MCF 10A (cell line): ENCODE data around the gene FAM216B. TPM values are rescaled to one million over a fixed set of nuclear protein-coding genes. Genes with fewer than 3 reads are reported as not detected.
"Not testable (repeated sequence)": the region's sequence is repeated elsewhere in the genome, so short reads cannot be mapped to it uniquely, and the experiment has no call there.

Experiments used
- BruUV-seq: library from RNA; stranded (reverse); fragments of 400-500 nt; replicated peaks from 2 replicates; lab custom pipeline; 2021; lab: Mats Ljungman, UMichigan
- CTCF ChIA-PET: fragments of 300-600 bp; sonication (Branson Sonifier 250); formaldehyde crosslinking; extraction: SDS; loops from one replicate; lab custom pipeline; 2021; ENCODE audit warnings: antibody characterized with exemption, inconsistent platforms; lab: Yijun Ruan, JAX
- POLR2A ChIA-PET: fragments of 300-600, 350-650 bp; sonication (Branson Sonifier 250); formaldehyde crosslinking; extraction: SDS; loops from one replicate; lab custom pipeline; 2020; ENCODE audit warnings: antibody characterized with exemption, inconsistent platforms; lab: Yijun Ruan, JAX
- DNase-seq: peaks from one replicate; pipeline ENCODE4 v3.0.0-alpha.2; 2018; ENCODE audit not compliant: unreplicated experiment
- H3K27ac Mint-ChIP-seq: one replicate; pipeline ENCODE4 v1.8.0; 2022; ENCODE audit warnings: mild to moderate bottlenecking, low read depth, mixed read lengths; ENCODE audit not compliant: unreplicated experiment
- H3K27me3 Mint-ChIP-seq: one replicate; pipeline ENCODE4 v1.8.0; 2022; ENCODE audit warnings: mixed read lengths; ENCODE audit not compliant: insufficient read depth, unreplicated experiment
- H3K36me3 Mint-ChIP-seq: one replicate; pipeline ENCODE4 v1.8.0; 2022; ENCODE audit warnings: mild to moderate bottlenecking, moderate library complexity, mixed read lengths; ENCODE audit not compliant: insufficient read depth, unreplicated experiment
- H3K4me1 Mint-ChIP-seq: one replicate; pipeline ENCODE4 v1.8.0; 2022; ENCODE audit warnings: mixed read lengths; ENCODE audit not compliant: insufficient read depth, unreplicated experiment
- H3K4me3 Mint-ChIP-seq: one replicate; pipeline ENCODE4 v1.8.0; 2022; ENCODE audit warnings: mild to moderate bottlenecking, moderate library complexity, mixed read lengths; ENCODE audit not compliant: unreplicated experiment
- H3K9me3 Mint-ChIP-seq: one replicate; pipeline ENCODE4 v1.8.0; 2022; ENCODE audit warnings: mixed read lengths; ENCODE audit not compliant: unreplicated experiment
- CTCF ChIP-seq: fragments of 200-600 bp; IDR thresholded peaks from one replicate; pipeline ENCODE4 v1.8.0; 2022; ENCODE audit warnings: antibody characterized with exemption, mild to moderate bottlenecking; ENCODE audit not compliant: unreplicated experiment
- intact Hi-C: fragments of 100-400 bp; cut with micrococcal nuclease; formaldehyde crosslinking; loops from 2 replicates; pipeline ENCODE4 v1.14.1; 2022
- total RNA-seq: library from RNA; stranded (reverse); gene quantifications from 2 replicates; pipeline ENCODE4 v1.2.3, GENCODE V29; 2022

The FAM216B gene
- total RNA-seq, 1 experiment from 2014 or later, result not detected

DNA sequence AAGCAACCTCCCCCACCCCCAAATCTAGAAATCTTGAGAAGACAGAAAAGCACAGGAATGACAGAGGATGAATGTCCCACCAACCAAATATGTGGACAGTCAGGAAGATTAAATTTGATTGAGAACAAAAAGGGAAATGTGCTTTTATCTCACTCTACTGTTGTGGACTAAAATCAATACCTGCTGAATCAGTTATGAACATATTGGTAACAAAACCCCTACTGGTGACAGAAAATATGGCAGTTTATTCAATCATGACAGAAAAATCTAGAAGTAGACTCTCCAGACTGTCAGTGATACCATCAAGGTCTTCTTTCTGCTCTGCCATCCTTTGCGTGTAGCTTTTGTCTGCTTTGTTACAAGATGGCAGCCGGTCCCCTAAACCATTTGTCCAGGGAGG is 35.2 kb downstream of the FAM216B start:
- H3K4me3 Mint-ChIP-seq, result no peak overlapping the region
- intact Hi-C loops, result no loop called here
- DNase-seq, result no peak
- BruUV-seq, result no TSS peak
- TF ChIP-seq CTCF, result no peak
- peaks cover 6% of the 10 kb centered on the region for H3K36me3 Mint-ChIP-seq
- peaks cover 13% of the 10 kb centered on the region for H3K4me1 Mint-ChIP-seq
- no peaks in the 10 kb centered on the region for H3K27me3 Mint-ChIP-seq
- POLR2A ChIA-PET, result no interaction called here
- H3K27ac Mint-ChIP-seq, result no peak overlapping the region
- H3K9me3 Mint-ChIP-seq, result peaks cover 15% of the 10 kb centered on the region
- CTCF ChIA-PET, result no interaction called here

DNA sequence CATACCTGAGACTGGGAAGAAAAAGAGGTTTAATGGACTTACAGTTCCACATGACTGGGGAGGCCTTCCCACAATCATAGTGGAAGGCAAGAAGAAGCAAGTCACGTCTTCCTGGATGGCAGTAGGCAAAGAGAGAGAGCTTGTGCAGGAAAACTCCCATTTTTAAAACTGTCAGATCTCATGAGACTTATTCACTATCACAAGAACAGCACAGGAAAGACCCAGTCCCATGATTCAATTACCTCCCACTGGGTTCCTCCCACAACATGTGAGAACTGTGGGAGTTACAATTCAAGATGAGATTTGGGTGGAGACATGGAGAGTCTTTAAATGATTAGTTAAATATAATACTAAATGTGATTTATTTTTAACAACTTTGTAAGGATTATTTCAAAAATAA is 38.3 kb downstream of the FAM216B start:
- BruUV-seq, H3K4me3 Mint-ChIP-seq, intact Hi-C loops, H3K27me3 Mint-ChIP-seq, DNase-seq, POLR2A ChIA-PET, H3K27ac Mint-ChIP-seq, H3K36me3 Mint-ChIP-seq: not testable (repeated sequence)
- H3K9me3 Mint-ChIP-seq, result peaks cover 15% of the 10 kb centered on the region
- CTCF ChIA-PET, result interaction anchor here (0.5 kb wide), 1 partner anchor 168 kb away, joined by 3 read pairs; no protein-coding TSS in a partner anchor
- peaks cover 12% of the 10 kb centered on the region for H3K4me1 Mint-ChIP-seq

GRCh38 chr13:42820451-42820850 is 39.1 kb downstream of the FAM216B start:
- POLR2A ChIA-PET, result no interaction called here
- H3K4me1 Mint-ChIP-seq, result peaks cover 8% of the 10 kb centered on the region
- peaks cover 15% of the 10 kb centered on the region for H3K9me3 Mint-ChIP-seq
- H3K27me3 Mint-ChIP-seq, result no peaks in the 10 kb centered on the region
- intact Hi-C loops, result no loop called here
- CTCF ChIA-PET, result interaction anchor here (0.6 kb wide), 1 partner anchor 18 kb away, joined by 4 read pairs; no protein-coding TSS in a partner anchor
- no peak for TF ChIP-seq CTCF
- no peak for DNase-seq
- no TSS peak for BruUV-seq
- no peak overlapping the region for H3K4me3 Mint-ChIP-seq
- H3K36me3 Mint-ChIP-seq, result peaks cover 6% of the 10 kb centered on the region
- no peak overlapping the region for H3K27ac Mint-ChIP-seq

DNA sequence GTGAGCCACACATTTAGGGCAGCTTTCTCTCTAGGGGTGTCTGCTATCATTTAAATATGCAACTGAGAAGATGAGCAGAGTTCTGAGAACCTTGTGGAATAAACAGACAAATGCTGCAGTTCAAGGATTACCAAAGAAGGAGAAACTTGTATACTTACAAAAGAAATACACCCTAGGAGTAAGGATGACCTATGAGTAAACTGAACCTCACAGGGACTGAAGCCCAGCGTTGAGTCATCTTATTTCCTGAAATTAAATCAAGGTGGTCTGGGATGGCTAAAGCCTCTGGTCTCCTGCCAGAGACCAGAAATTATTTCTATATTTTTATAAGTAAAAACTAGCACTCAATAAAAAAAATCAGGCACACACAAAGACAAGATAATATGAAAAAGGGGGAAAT is 40.1 kb downstream of the FAM216B start:
- DNase-seq, result peak; percentile 73
- no peak overlapping the region for H3K4me3 Mint-ChIP-seq

More for the DNA sequence above, 40.1 kb downstream of the FAM216B start:
- CTCF ChIA-PET, result no interaction called here
- H3K27ac Mint-ChIP-seq, result no peak overlapping the region
- no peaks in the 10 kb centered on the region for H3K27me3 Mint-ChIP-seq
- BruUV-seq, result no TSS peak
- H3K36me3 Mint-ChIP-seq, result peaks cover 6% of the 10 kb centered on the region
- peaks cover 8% of the 10 kb centered on the region for H3K4me1 Mint-ChIP-seq
- POLR2A ChIA-PET, result interaction anchor here (0.6 kb wide), 1 partner anchor 1322 kb away, joined by 3 read pairs; no protein-coding TSS in a partner anchor
- peaks cover 15% of the 10 kb centered on the region for H3K9me3 Mint-ChIP-seq
- intact Hi-C loops, result no loop called here
- no peak for TF ChIP-seq CTCF
